GM12865 (cell line): Measurements from ENCODE around the gene APCDD1.
"Not testable (repeated sequence)": the region's sequence is repeated elsewhere in the genome, so short reads cannot be mapped to it uniquely, and the experiment has no call there.

Experiments
- DNase-seq: peaks from one replicate; pipeline ENCODE4 v3.0.0; 2010; ENCODE audit warnings: low read depth
- H3K4me3 ChIP-seq: 2 replicates; pipeline ENCODE4 v1.5.1; 2011; ENCODE audit warnings: mild to moderate bottlenecking, low read depth, low read length, control low read depth
- TF ChIP-seq, protein P1 (sequence below): IDR thresholded peaks from 2 replicates; pipeline ENCODE4 v1.5.1; 2011; ENCODE audit warnings: low read length, control low read depth, low read depth, inconsistent platforms; ENCODE audit not compliant: insufficient read depth; ENCODE audit errors: missing control alignments

APCDD1 gene

DNA sequence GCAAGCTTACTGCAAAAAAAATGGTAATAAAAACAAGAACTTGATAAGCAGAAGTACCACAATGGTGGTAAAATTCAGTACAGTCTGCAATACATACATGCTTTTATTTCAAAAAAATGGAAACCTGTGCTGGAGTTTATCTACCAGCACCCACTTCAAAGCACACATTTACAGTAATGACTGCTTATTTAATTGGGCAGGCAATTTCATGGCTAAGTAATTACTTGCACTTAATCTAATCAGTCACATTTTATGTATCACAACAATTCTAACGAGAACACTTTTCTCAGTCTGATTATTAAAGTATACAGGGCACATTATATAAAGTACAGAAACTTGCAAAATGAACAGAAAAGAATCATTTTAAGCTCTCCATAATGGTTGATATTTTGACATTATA, 5.2 kb downstream of the APCDD1 start:
- H3K4me3 ChIP-seq: no peak overlapping the region
- no peak for DNase-seq
- TF ChIP-seq, protein P1, sequence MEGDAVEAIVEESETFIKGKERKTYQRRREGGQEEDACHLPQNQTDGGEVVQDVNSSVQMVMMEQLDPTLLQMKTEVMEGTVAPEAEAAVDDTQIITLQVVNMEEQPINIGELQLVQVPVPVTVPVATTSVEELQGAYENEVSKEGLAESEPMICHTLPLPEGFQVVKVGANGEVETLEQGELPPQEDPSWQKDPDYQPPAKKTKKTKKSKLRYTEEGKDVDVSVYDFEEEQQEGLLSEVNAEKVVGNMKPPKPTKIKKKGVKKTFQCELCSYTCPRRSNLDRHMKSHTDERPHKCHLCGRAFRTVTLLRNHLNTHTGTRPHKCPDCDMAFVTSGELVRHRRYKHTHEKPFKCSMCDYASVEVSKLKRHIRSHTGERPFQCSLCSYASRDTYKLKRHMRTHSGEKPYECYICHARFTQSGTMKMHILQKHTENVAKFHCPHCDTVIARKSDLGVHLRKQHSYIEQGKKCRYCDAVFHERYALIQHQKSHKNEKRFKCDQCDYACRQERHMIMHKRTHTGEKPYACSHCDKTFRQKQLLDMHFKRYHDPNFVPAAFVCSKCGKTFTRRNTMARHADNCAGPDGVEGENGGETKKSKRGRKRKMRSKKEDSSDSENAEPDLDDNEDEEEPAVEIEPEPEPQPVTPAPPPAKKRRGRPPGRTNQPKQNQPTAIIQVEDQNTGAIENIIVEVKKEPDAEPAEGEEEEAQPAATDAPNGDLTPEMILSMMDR: no peak

DNA sequence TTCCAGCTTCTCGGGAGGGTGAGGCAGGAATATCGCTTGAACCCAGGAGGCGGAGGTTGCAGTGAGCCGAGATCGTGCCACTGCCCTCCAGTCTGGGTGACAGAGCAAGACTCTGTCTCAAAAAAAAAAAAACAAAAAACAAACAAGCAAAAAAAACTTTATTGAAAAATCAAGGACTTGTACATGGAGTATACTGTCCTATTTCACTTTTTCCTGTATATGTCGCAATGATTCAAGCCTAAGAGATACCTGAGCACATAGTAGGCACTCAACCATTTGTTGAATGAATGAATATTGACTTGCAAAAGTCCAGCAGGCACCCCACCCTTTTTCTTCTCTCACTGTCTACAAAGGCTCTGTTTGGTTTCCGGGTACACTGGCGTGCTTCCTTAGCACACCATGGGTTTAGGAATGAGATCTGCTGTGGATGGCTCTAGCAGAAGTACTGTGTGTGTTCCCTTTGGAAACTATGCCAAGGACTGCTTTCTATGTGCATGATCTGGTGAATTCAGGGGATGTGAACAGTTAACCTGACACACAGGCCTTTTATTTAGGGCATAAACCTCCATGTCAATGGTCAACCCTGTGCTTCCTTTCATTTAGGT, 6.1 kb downstream of the APCDD1 start:
- H3K4me3 ChIP-seq: no peak overlapping the region
- TF ChIP-seq, protein P1: no peak
- DNase-seq: no peak

DNA sequence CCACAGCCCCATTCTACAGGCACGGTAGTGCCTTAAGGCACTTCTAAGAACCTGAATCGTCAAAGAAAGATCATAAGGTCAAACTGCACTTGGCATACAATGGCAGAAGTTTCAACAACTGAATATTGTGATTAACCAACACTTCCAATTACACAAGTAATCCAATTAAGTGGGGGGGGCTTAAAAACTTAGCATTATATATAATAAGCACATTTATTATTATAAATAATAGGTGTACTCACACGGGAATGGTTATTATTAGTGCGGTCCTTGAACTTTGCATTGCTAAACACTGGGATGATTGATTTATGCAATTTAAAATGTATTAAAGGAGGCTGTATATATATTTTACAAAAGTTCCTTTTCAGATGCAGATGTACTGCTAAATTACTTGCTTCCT, 7.6 kb downstream of the APCDD1 start:
- no peak for DNase-seq
- H3K4me3 ChIP-seq: no peak overlapping the region
- TF ChIP-seq, protein P1: no peak

DNA sequence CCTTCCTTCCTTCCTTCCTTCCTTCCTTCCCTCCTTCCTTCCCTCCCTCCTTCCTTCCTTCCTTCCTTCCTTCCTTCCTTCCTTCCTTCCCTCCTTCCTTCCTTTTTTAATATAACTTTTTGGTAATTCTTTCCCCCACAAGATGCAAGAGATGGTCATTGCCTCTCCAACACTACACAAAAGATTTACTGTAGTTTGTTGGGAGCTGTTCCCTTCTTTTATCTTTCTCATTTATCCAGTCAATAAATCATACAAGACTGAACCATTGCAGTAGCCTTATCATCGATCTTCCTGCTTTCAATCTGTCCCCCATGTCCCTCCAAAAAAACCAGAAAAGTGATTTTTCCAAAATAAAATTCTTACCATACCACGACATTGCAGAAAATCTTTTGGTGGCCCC, 8.2 kb downstream of the APCDD1 start:
- TF ChIP-seq, protein P1: no peak
- H3K4me3 ChIP-seq: no peak overlapping the region
- DNase-seq: no peak

DNA sequence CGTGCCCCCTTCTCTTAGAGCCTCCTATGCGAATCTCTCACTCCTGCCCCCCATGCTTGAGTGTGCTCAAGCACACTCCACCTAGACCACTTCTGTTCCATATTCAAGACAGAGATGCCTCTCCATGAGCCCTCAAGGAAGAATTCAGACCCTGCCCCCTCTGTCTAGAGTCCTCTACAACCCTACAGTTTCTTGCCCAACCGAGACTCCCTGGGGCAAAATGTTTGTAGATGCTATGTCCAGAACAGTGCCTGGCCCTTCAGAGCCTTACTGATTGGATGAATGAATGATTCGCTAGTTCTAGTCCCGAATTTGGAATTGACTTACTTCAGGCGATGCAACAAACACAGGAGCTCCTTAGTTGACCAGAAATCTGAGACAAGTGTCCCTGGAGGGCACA, 8.7 kb downstream of the APCDD1 start:
- H3K4me3 ChIP-seq: no peak overlapping the region
- DNase-seq: no peak
- TF ChIP-seq, protein P1: no peak

DNA sequence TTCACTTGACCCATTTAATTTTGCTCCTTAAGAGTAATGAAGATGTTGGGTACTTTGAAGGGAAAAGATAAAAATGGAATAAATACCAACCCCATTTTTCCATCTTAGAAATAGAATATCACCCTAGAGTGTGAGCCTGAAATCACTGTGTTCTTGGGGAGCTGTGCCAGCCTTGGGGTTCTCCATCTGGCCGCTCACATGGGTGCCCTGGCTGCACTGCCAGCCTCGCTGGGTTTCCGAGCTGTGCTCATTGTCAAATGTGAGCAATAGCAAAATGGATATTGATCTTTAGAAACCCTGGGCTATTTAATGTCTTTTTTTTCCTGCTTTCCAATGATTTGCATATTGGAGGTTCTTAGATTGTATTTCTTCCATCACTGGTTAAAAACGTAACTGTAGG, 9.3 kb downstream of the APCDD1 start:
- no peak overlapping the region for H3K4me3 ChIP-seq
- DNase-seq: no peak
- TF ChIP-seq, protein P1: no peak

DNA sequence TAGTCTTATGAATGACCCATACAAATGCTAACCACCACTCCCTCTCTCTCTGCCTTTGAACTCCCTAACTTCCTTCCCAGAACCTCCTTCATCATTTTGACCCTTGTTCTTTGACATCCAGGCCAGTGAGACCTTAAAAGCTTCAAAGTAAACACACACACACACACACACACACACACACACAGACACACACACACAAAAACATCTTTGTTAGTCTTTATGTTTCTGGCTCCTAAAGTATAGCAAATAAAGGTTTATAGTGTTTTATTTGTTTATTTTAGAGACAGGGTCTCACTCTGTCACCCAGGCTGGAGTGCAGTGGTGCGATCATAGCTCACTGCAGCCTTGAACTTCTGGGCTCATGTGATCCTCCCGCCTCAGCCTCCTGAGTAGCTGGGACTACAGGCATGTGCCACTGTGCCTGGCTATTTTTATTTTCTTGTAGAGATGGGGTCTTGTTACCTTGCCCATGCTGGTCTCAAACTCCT, 9.8 kb downstream of the APCDD1 start:
- not testable (repeated sequence) for H3K4me3 ChIP-seq, DNase-seq
